Neural cell (in vitro differentiated cells): ENCODE data around the gene TSC1.

ENCODE experiments used
- CTCF ChIP-seq: fragments of 450-650 bp; IDR thresholded peaks from 2 replicates; pipeline ENCODE4 v1.5.1; 2014; ENCODE audit warnings: antibody characterized with exemption, mild to moderate bottlenecking, moderate library complexity; ENCODE audit not compliant: poor library complexity, severe bottlenecking
- POLR2AphosphoS5 ChIP-seq: IDR thresholded peaks from 2 replicates; pipeline ENCODE4 v1.6.1; 2012
- SMC3 ChIP-seq: fragments of 450-650 bp; conservative IDR thresholded peaks from 2 replicates; pipeline ENCODE4 v1.6.1; 2014; ENCODE audit warnings: antibody characterized with exemption, mild to moderate bottlenecking, moderate library complexity; ENCODE audit not compliant: poor library complexity

- no peak for TF ChIP-seq CTCF
- no peak for TF ChIP-seq POLR2AphosphoS5
- no peak for TF ChIP-seq SMC3
These were observed 89.6 kb downstream of the TSC1 start for GRCh38 chr9:132854832-132855231.
